ENCODE measurements around the gene BCL10.

GRCh38 chr1:85282424-85282823 is 6.0 kb upstream of the BCL10 start:
- TF ChIP-seq FOXP1 (CRISPR knock-in tag; IDR thresholded peaks at IDR 0.05; ENCODE audit: borderline replicate concordance) (no peak), ZNF219 (CRISPR knock-in tag; IDR thresholded peaks at IDR 0.05; ENCODE audit: borderline replicate concordance) (no peak), ZNF317 (CRISPR knock-in tag; IDR thresholded peaks at IDR 0.05; ENCODE audit: borderline replicate concordance, low read depth) (no peak)

All from WTC11 (cell line).